ENCODE data around the gene RRAGC. TPM values are rescaled to one million over a fixed set of nuclear protein-coding genes. Genes with fewer than 3 reads are reported as not detected.

Gene RRAGC
- polyA plus RNA-seq, 3 donors: 6.6 to 10.4 (median 8.0) TPM

DNA sequence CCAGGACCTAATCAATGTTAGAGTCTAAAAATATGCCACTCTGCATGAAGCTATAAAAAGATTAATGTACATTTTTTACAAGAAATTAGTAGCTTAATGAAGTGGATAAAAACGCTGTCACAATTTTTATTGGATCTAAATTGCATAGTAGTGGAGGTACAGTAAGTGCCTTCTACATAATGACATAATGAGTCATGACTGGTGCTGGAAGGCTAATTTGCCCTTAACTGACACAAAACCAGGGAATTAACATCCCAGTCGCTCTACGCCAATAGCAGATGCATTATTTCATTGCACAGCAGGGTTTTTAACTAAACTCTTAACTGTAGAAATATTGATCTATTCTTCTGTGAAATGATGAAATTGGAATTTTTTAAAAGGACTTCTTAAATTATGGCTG lies 33.3 kb downstream of the RRAGC start:
- intact Hi-C loops (cut with micrococcal nuclease): no loop called here
- Mint-ChIP-seq H3K9me3 (no peaks in the 10 kb centered on the region), H3K4me3 (no peak overlapping the region), H3K27me3 (ENCODE audit: low read depth in 3 of 3) (peaks cover 0 to 2% (median 0%) of the 10 kb centered on the region in 3 donors), H3K27ac (no peak overlapping the region), H3K36me3 (no peaks in the 10 kb centered on the region), H3K4me1 (peaks cover 12% of the 10 kb centered on the region)
- Histone ChIP-seq H3K9ac (ENCODE audit: insufficient read depth, low read length, poor library complexity, severe bottlenecking) (no peak overlapping the region), H3K4me3 (replicated peaks in 1 of 3; ENCODE audit: low read depth in 2 of 3, low read length in 3 of 3) (no peak overlapping the region), H2AFZ (ENCODE audit: insufficient read depth, low read depth, low read length, poor library complexity, severe bottlenecking) (no peak overlapping the region), H3K4me2 (replicated peaks; ENCODE audit: extremely low read depth, low read length, poor library complexity, severe bottlenecking) (no peak overlapping the region), H3K9me3 (replicated peaks in 1 of 2; ENCODE audit: control insufficient read depth in 1 of 2, insufficient read depth in 1 of 2, low read length in 2 of 2) (no peaks in the 10 kb centered on the region), H3K36me3 (replicated peaks in 1 of 2; ENCODE audit: control insufficient read depth in 1 of 2, insufficient read depth in 2 of 2, low read length in 2 of 2) (no peaks in the 10 kb centered on the region), H3K79me2 (ENCODE audit: insufficient read depth, low read length) (no peaks in the 10 kb centered on the region), H3K4me1 (ENCODE audit: control insufficient read depth in 1 of 2, insufficient read depth in 2 of 2, low read length in 2 of 2) (peaks cover 0 to 3% of the 10 kb centered on the region in 2 donors), H3K27ac (ENCODE audit: low read depth in 1 of 2, low read length in 2 of 2) (no peak overlapping the region), H3K27me3 (ENCODE audit: control insufficient read depth in 2 of 2, insufficient read depth in 2 of 2, low read length in 2 of 2) (no peaks in the 10 kb centered on the region), H4K20me1 (ENCODE audit: insufficient read depth, low read length) (no peaks in the 10 kb centered on the region)
- DNase-seq: no peak
- WGBS (ENCODE audit: insufficient coverage): no CpG with 5 or more reads among the region's 3 CpGs
- TF ChIP-seq, protein P1, sequence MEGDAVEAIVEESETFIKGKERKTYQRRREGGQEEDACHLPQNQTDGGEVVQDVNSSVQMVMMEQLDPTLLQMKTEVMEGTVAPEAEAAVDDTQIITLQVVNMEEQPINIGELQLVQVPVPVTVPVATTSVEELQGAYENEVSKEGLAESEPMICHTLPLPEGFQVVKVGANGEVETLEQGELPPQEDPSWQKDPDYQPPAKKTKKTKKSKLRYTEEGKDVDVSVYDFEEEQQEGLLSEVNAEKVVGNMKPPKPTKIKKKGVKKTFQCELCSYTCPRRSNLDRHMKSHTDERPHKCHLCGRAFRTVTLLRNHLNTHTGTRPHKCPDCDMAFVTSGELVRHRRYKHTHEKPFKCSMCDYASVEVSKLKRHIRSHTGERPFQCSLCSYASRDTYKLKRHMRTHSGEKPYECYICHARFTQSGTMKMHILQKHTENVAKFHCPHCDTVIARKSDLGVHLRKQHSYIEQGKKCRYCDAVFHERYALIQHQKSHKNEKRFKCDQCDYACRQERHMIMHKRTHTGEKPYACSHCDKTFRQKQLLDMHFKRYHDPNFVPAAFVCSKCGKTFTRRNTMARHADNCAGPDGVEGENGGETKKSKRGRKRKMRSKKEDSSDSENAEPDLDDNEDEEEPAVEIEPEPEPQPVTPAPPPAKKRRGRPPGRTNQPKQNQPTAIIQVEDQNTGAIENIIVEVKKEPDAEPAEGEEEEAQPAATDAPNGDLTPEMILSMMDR (IDR thresholded peaks at IDR 0.05): no peak

DNA sequence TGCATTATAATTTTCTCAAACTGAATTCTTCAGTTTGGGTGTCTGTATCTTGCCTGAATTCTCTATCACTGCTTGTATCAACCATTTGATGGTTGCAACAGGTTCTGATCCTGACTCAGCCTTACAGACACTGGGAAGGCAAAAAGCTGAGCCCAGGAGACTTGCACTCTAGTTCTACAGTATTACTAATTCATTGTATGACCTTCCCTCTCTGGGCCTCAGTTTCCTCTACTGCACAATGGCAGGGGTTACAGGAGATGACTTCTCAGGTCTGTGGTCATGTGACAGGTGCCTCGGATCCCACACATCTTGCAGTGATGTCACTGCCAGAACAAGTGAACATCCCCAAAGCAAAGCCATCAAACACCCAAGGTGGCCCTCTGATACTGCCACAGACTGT lies 38.7 kb downstream of the RRAGC start:
- Histone ChIP-seq H3K27ac (ENCODE audit: low read depth in 1 of 2, low read length in 2 of 2) (no peak overlapping the region), H3K9me3 (replicated peaks in 1 of 2; ENCODE audit: control insufficient read depth in 1 of 2, insufficient read depth in 1 of 2, low read length in 2 of 2) (peaks cover 14 to 17% of the 10 kb centered on the region in 2 donors), H3K27me3 (ENCODE audit: control insufficient read depth in 2 of 2, insufficient read depth in 2 of 2, low read length in 2 of 2) (peaks cover 18 to 35% of the 10 kb centered on the region in 2 donors), H3K4me2 (replicated peaks; ENCODE audit: extremely low read depth, low read length, poor library complexity, severe bottlenecking) (no peak overlapping the region), H3K36me3 (replicated peaks in 1 of 2; ENCODE audit: control insufficient read depth in 1 of 2, insufficient read depth in 2 of 2, low read length in 2 of 2) (no peaks in the 10 kb centered on the region), H4K20me1 (ENCODE audit: insufficient read depth, low read length) (no peaks in the 10 kb centered on the region), H3K9ac (ENCODE audit: insufficient read depth, low read length, poor library complexity, severe bottlenecking) (no peak overlapping the region), H3K79me2 (ENCODE audit: insufficient read depth, low read length) (no peaks in the 10 kb centered on the region), H3K4me1 (ENCODE audit: control insufficient read depth in 1 of 2, insufficient read depth in 2 of 2, low read length in 2 of 2) (peaks cover 15 to 18% of the 10 kb centered on the region in 2 donors), H2AFZ (ENCODE audit: insufficient read depth, low read depth, low read length, poor library complexity, severe bottlenecking) (no peak overlapping the region), H3K4me3 (replicated peaks in 1 of 3; ENCODE audit: low read depth in 2 of 3, low read length in 3 of 3) (no peak overlapping the region)
- H3K9me3 Mint-ChIP-seq: peaks cover 3 to 14% (median 11%) of the 10 kb centered on the region in 7 donors
- DNase-seq: no peak
- peaks cover 24% of the 10 kb centered on the region for H3K4me1 Mint-ChIP-seq
- no peak overlapping the region for H3K4me3 Mint-ChIP-seq
- H3K36me3 Mint-ChIP-seq: peaks cover 0 to 10% of the 10 kb centered on the region in 2 donors
- 67% methylated on average over 1 of the region's 1 CpG for WGBS (ENCODE audit: insufficient coverage)
- TF ChIP-seq, protein P1 (IDR thresholded peaks at IDR 0.05): no peak
- no peak overlapping the region for H3K27ac Mint-ChIP-seq
- intact Hi-C loops (cut with micrococcal nuclease): no loop called here
- H3K27me3 Mint-ChIP-seq (ENCODE audit: low read depth in 3 of 3): peaks cover 27 to 38% (median 33%) of the 10 kb centered on the region in 3 donors
